GM18502 (cell line): ENCODE measurements around the gene TIMMDC1.
"Not testable (repeated sequence)": the region's sequence is repeated elsewhere in the genome, so short reads cannot be mapped to it uniquely, and the experiment has no call there.

Experiments
- ATAC-seq: cut with Tn5 transposase; IDR thresholded peaks from one replicate; pipeline ENCODE4 v1.9.1; 2021; ENCODE audit warnings: mild to moderate bottlenecking; ENCODE audit not compliant: unreplicated experiment, poor library complexity

TIMMDC1 gene

GRCh38 chr3:119508172-119508845 is 10.0 kb downstream of the TIMMDC1 start:
- ATAC-seq, result peak; percentile 79

DNA sequence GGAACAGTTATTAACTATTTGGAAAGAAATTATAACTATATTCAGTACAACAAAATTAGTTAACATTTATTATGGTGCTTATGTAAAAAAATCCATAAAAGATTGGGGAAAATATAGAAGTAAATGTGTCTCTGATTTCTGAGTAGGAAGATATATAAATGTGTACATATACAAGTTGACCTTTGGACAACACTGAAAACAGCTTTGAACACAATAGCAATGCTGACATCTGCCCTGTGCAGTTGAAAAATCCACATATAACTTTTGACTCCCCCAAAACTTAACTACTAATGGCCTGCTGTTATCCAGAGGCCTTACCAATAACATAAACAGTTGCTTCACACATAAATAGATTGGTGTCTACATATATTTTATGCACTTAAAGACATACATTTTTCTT is 12.3 kb downstream of the TIMMDC1 start:
- no peak for ATAC-seq

- ATAC-seq, result no peak
These were observed 16.3 kb downstream of the TIMMDC1 start for GRCh38 chr3:119514637-119515036.

GRCh38 chr3:119517112-119517511 is 18.8 kb downstream of the TIMMDC1 start:
- no peak for ATAC-seq

- no peak for ATAC-seq
These were observed 19.7 kb downstream of the TIMMDC1 start for GRCh38 chr3:119518026-119518425.

DNA sequence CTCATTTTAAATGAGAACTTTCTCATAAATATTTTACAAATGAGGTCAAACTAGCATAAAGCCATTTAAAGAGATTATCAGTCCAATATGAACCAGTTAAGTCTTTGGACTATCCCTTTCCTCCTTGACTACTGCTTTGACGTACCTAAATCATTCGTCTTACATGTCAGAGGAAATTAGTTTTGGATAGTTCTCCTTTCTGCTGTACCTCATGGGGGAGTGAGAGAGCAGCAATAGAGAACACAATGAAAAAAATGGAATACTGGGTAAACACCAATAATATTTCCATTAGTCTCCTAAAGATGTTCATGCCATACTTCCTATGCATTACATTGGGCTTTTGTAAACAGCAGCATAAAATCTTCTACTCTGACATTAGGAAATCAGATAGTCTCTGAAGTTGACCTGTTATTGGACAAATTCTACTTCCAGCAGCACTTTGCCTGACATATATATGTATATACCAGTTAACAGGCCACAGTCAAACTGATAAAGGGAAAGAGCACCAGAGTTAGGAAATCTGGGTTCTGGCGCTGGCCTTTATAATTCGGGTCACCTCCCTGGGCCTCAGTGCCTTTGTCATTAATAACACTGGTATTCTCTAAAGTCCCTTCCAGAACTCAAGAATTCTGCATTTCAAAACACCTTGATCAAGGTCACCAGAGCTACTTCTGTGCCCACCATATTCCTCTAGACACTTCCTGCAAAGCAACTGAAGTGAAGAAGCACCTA is 26.8 kb downstream of the TIMMDC1 start:
- ATAC-seq, result no peak

DNA sequence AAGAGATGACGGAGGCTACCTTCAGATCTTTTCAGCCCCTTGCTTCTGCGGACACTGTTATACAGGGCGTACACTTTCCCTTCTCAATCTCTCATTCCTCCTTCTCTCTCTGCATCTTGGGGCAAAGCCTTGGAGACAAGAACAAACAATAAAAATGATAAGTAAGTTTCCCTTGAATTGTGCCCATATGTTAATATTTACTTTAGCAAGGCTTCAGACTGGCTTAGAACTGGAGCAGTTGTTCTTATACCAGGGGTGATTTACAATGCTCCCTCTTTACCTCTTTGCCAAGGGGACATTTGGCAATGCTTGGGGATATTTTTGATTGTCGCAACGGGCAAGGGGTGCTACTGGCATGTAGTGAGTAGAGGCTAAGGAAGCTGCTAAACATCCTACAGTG is 29.4 kb downstream of the TIMMDC1 start:
- no peak for ATAC-seq

DNA sequence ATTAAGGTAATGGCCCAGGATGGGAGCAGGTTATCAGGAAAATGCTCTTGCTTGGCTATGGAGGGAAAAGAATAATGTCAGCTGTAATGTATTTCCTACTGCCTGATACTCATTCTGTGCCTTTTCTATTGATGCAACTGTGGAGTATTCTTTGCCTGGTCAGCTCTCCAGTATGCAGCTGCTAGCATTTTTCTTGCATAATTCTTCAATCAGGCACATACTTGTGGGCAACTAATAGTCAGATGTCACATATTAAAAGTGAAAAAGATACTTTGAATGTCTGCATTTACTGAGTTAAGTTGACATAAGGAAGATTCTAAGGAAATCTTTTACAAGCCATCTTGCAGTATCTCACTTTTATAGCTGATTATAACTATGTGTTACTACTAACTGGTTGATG is 31.5 kb downstream of the TIMMDC1 start:
- ATAC-seq, result no peak

DNA sequence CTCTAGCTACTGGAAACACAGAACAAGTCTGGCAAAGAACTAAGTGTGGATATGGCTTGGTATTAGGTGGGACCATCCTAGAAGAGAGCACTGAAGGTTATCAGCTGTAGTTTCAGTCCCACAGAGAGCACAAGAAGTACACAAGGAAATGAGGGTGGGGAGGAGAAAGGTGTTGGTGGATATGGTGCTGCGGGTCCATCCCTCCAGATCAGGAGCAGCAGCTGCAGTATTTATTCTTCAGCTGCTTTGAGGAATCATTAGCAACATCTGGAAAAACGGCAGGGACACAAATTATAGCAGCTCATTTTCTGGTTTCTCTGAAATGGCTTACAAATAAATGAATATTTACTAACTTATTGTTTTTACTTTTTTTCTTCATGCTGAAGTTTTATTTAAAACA is 32.1 kb downstream of the TIMMDC1 start:
- no peak for ATAC-seq

DNA sequence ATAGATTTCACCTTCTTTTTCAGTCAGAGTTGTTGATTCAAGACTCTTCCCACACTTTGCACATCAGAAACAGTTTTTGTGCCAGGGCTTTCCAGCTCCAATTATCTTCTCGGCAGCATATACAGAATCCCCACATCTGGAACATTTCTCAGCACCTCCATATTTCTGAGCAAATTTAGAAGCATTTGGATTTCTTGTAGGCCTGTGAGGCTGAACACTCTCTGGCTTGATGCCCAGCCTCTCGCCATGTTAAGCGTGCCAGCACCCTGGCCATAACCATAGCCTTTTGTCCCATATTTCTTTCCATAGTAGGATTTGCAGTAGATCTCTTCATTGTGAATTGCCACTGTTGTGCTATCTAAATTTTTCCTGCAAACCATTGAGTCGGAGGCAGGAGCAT is 32.8 kb downstream of the TIMMDC1 start:
- no peak for ATAC-seq

- no peak for ATAC-seq
These were observed 35.9 kb downstream of the TIMMDC1 start for GRCh38 chr3:119534296-119534695.

DNA sequence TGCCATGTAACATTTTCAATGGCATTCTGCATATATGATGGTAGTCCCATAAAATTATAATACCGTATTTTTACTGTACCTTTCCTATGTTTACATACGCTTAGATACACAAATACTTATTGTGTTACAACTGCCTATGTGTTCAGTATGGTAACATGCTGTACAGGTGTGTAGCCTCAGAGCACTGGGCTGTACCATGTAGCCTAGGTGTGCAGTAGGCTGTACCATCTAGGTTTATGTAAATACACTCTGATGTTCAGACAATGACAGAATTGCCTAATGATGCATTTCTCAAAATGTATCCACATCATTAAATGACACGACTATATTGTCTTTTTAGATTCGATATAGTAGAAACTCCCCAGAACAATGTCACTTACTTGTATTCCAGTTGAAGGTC is 38.4 kb downstream of the TIMMDC1 start:
- ATAC-seq, result no peak

DNA sequence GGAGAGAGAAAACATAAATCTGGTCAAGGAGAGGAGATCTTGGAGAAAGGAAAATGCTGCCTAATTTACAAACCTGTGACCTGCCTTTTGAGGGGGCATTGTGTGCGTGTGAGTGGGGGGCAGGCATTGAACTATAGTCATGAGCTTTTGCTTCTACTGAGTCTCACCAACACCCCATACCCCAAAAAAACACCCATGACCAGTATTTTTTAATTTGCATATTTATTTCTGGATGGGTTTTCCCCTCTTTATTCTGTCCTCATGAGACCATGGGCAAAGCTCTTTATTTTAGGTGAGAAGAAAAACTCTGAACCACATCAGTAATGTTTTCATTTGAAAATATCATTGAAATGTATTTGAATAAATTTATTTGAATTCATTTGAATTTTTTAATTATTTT is 40.4 kb downstream of the TIMMDC1 start:
- ATAC-seq, result no peak

DNA sequence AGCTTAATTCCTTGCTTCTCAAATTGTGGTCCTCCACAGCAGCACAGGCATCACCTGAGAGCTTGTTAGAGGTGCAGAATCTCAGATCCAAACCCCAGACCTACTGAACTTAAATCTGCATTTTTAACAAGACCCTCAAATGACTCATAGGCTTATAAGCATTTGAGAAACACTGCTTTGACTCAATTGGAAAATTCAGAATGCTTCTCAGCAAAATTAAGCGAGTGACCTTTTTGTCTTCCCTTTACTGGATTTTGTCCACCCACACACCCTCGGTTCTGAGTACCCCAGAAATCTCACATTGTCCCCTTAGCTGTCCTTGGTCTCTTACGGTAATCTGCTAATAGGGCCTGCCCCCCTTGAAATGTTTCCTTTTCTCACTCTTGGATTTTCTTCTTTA is 43.2 kb downstream of the TIMMDC1 start:
- ATAC-seq, result no peak

GRCh38 chr3:119542168-119542767 is 43.9 kb downstream of the TIMMDC1 start:
- ATAC-seq, result no peak

DNA sequence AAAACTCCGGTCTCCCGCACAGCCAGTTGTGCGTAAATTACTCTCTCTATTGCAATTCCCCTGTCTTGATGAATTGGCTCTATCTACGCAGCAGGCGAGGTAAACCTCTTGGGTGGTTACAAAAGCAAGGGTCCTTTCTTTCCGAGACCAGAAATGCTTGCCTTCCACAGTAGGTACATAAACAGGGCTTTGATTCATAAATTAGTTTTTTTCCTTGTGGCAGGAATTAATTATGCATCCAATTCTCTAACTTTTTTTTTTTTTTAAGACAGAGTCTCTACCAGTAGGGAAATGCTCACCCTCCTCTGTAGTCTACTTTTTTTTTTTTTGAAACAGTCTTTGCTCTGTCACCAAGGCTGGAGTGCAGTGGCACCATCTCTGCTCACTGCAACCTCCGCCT is 44.8 kb downstream of the TIMMDC1 start:
- no peak for ATAC-seq

DNA sequence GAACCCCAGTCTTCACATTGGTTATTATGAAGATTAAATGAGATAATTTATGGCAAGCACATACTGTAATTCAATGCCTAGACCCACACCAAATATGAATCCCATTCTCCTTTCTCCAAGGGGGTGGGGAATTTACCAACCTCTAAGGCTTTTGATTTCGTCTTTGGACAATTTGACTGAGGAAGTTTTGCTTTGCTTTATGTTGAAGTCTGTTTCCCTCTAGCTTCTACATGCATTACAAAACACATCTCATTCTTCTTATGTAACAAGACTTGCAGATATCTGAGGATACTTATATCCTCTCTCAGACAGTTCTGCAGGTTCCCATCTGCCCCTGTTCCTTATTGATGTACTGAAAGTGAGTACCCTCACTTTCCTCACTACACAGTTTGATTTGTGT is 48.9 kb downstream of the TIMMDC1 start:
- no peak for ATAC-seq

DNA sequence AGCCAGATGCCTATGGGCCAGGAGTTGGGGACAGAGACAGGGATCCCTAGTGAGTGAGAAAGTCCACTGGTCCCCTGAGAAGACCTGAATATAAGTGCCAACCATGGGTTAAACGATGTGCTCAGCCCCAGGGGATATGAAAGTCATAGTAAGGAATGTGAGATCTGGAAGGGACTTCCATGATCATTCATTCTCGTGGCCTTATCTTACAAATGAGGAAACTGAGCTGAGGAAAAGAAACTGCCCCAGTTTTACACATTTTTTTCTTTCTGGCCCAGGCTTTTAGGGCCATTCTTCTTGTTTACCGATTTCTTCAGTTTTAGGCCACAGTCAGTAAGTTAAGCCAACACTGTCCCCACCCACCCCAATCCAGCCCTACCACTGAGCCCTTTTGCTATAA is 50.0 kb downstream of the TIMMDC1 start:
- no peak for ATAC-seq

DNA sequence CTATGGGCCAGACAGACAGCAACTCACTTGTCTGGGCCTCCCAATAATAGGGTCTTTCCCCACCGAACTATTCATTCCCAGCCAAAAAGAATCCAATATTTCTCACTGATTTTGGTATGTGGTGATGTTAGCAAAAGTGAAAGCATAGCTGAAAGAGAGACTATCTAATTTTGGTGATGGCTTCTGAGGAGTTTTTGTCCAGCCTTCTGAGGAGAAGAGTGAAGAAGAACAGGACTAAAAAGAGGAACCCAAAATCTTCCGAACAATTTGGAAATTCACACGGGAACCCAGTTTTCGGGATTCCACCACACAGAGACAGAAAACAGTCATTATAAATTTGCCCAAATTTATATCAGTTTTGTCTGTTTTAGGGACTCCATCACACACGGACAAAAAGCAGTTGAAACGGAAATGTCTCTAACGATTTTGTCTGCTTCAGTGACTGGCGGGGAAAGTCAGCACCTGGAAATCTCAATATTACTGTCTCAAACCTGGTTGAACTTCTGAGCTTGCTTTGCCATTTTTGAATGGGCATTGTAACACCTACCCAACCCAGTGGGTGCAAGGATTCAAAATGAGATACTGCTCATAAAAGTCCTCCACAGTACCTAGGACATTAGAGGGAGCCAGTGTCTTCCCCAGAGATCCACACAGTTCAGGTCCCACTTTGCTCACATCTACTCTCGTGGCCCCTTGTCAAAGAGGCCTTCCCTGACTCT is 52.0 kb downstream of the TIMMDC1 start:
- ATAC-seq, result peak; percentile 41

GRCh38 chr3:119551598-119551997 is 53.3 kb downstream of the TIMMDC1 start:
- no peak for ATAC-seq

DNA sequence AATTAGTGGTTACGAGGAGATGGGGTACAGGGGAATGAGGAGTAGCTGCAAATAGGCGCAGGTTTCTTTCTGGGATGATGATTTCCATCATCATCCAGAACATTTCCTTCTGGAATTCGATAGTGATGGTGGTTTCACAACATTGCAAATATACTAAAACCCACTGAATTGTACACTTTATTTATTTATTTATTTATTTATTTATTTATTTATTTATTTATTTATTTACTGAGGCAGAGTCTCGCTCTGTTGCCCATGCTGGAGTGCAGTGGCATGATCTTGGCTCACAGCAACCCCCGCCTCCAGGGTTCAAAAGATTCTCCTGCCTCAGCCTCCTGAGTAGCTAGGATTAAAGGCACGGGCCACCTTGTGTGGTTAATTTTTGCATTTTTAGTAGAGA is 54.6 kb downstream of the TIMMDC1 start:
- not testable (repeated sequence) for ATAC-seq
